SKM-1 treated with dmso at 0.1 percent for 144 hours (cell line): ENCODE results near the gene CD33.

Experiments
- DNase-seq: peaks from one replicate; lab custom pipeline; 2025; ENCODE audit not compliant: unreplicated experiment; lab: John Stamatoyannopoulos, UW

The CD33 gene

GRCh38 chr19:51210191-51210784, 14.6 kb upstream of the CD33 start:
- DNase-seq = no peak

DNA sequence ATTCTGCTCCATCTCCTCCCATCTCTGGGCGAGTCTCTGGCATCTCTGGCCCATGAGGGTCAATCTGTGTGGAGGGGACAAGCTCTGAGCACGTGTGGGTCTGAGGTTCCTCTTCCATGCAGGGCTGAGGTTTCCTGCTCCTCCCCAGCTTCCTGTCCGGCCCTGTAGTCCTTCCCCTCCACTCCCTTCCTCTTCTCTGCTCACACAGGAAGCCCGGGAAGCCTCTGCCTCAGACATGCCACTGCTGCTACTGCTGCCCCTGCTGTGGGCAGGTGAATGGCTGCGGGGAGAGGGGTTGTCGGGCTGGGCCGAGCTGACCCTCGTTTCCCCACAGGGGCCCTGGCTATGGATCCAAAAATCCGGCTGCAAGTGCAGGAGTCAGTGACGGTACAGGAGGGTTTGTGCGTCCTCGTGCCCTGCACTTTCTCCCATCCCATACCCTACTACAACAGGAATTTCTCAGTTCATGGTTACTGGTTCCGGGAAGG, 14.0 kb upstream of the CD33 start:
- DNase-seq = peak; percentile 61

GRCh38 chr19:51211833-51212232, 13.0 kb upstream of the CD33 start:
- no peak for DNase-seq

GRCh38 chr19:51219307-51219706, 5.6 kb upstream of the CD33 start:
- DNase-seq = no peak

- no peak for DNase-seq
Measured at GRCh38 chr19:51219971-51220370, 4.9 kb upstream of the CD33 start.

DNA sequence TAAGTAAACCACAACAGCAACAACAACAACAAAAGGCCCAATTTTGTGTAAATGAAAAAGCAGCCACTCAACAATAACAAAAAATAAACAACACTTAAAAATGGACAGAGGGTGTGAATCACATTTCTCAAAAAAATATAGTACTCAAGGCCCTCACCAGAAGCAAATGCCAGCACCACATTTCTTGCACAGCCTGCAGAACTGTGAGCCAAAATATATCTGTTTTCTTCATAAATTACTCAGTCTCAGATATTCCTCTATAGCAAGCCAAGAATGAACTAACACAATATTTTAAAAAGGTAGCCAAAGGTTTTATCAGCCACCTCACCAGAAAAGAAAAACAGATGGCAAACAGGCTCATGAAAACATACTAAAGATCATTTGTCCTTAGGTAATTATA, 3.9 kb upstream of the CD33 start:
- DNase-seq = no peak

DNA sequence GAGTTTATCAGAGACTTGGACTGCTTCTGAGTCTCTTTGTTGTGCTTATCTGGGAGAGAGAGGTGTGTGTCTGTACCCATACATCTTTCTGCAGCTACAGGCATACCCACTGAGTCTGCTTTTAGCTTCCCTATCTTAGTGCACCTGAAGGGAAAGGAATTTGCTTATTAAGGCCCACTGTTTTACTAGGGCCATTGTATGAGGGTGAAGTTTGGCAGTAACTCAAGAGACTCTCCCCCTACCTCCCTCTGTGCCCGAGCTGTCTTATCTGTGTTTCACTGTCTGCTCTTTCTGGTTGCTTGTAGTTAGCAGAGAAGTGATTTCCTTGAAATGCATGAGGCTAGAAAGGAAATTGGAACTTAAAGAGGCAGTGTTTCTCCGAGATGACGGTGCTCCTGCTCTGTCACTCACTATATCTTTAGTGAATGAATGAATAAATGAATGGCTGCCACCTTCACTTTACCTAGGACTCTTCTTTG, 678 bp upstream of the CD33 start:
- DNase-seq = no peak

DNA sequence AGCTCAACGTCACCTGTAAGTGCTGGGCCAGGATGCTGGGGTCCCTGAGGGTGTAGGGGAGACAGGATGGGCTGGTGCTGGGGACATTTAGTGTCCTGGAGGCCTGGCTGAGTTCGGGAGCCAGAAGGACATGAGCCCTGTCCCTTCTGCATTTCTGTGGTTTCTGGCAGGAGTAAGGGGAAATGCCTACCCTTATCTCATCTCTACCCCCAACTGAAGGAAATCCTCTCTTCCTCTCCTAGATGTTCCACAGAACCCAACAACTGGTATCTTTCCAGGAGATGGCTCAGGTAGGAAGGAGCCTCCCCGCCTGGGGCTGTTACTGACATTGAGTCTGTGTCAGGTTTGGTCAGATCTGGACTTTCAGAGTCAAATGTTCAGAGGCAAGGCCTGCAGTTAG, 1.2 kb downstream of the CD33 start:
- DNase-seq = no peak

GRCh38 chr19:51227326-51227725, 2.4 kb downstream of the CD33 start:
- DNase-seq = no peak

GRCh38 chr19:51227966-51228365, 3.1 kb downstream of the CD33 start:
- DNase-seq = no peak

GRCh38 chr19:51240866-51241265, 16.0 kb downstream of the CD33 start:
- no peak for DNase-seq

DNA sequence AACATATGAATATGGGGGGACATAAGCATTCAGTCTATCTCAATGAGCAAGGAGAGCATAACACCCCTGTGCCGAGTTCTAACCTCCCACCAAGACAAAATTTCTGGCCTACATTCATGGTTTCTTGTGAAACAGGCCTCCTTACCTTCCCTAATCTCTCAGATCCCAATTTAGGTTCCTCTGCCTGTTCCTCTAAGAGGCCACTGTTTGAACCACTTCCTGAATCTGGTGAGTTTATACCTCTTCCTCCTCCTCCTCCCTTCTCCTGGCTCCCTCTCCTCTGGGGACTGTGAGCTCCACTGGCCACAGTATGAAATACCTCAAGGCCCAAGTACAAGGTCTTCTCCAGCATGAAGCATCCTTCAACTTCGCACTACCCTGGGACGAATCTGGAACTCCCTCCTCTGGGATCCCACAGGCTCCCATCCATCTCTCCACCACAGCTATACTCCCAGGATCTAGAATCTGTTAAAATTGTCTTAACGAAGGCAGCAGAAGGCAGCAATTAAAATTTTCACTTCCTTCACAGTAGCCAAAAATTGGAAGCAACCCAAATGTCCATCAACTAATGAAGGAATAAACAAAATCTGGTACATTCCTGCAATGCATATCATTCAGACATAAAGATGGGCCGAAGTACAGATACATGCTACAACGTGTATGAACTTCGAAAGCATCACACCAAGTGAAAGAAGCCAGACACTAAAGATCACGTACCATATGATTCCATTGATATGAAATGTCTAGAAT, 18.2 kb downstream of the CD33 start:
- peak; percentile 40 for DNase-seq

DNA sequence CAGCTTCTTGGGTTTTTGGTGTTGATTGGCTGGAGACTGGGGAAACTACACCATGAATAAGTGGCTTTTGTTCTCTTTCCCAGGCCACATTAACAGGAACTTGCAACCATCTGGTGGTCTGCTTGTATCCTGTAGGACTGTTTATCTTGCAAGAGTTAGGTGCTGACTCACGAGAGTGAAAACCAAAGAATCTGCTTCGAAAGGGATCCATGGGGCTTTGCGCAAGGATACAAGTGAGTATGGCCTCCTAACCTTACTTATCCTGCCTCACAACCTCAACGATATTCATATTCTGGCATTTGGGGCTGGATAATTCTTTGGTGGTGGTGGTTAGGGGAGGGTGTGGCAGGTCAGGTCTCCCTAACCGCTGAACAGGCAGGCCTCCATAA, 21.3 kb downstream of the CD33 start:
- DNase-seq = peak; percentile 62

GRCh38 chr19:51247972-51248590, 23.2 kb downstream of the CD33 start:
- DNase-seq = no peak

DNA sequence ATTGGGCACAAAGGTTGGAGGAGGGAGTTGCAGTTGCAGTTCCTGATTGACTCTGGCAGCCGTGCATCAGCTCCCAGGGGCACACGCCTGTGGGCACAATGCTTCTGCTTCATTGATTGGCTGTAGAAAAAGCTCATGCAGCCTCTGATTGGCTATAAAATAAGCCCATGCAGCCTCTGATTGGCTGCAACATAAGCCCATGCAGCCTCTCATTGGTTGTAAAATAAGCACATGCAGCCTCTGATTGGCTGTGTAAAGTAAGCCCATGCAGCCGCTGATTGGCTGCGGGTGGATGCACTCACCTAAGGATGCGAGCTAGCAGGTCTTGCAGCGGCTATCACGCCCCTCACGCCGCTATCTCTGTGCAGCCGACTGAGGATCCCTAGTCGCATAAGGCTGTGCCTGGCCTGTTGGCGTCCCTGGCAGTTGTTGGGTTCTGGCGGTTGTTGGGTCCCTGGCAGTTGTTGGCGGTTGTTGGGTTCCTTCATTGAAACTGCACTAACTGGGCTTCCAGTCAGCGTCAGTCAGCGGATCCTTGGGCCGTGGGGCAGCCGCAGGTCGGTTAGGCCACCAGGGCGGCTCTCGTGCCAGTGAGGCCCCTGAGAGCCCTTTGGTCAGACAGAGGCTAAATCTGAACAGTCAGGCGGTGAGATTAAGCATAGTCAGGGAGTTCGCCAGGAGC, 26.0 kb downstream of the CD33 start, which contains the start of gene SIGLECL1:
SIGLECL1 (plus strand) TSS at position 295 of the 682 bp plus-strand sequence. CDS start 12,993 bp downstream, outside the sequence.
- DNase-seq = no peak

GRCh38 chr19:51251468-51251820, 26.6 kb downstream of the CD33 start:
- DNase-seq = no peak

GRCh38 chr19:51252306-51253079, 27.6 kb downstream of the CD33 start:
- DNase-seq = no peak

DNA sequence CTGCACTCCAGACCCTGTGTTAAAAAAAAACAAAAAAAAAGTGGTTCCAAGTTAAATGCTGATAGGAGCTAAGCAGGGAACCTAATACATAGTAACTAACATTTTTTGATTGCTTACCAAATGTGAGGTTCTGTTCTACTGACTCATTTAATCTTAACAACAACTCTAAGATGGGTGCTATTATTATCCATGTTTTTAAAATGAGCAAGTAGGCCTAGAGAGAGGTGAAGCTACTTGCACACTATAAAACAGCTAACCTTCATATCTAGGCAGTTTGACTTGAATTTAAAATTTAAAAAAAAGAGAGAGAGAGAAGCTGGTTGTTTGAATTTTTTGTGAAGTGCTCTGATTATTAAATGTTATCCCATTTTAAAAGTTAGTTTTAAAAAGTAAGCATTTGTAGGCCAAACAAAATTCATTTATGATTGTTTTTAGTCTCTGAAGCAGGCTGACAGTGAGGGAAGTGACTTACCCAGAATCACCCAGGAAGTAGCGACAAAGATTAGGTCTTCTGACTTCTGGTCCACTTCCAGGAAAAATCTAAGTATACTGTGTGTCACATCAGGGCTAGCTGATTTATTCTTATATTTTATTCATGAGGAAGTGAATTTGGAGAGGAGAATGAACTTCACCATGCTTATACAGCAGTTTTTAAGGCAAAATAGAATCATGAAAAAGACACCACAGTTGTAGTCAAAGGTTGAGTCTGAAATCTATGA, 28.4 kb downstream of the CD33 start:
- DNase-seq = no peak

DNA sequence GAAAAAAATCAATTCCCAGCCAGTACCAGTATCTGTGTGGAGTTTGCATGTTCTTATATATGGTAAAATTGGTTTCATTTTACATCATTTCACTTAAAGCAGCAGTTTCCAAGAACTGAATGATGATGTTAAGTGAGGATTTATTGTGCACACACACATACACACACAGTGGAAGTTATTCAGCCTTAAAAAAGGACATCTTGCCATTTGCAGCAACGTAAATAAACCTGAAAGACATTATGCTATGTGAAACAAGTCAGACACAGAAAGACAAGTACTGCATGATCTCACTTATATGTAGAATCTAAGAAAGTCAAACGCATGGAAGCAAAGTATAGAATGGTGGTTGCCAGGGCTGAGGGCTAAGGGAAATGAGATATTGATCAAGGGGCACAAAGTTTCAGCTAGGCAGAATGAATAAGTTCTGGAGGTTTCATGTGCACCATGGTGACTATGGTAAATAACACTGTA, 31.3 kb downstream of the CD33 start:
- DNase-seq = no peak

DNA sequence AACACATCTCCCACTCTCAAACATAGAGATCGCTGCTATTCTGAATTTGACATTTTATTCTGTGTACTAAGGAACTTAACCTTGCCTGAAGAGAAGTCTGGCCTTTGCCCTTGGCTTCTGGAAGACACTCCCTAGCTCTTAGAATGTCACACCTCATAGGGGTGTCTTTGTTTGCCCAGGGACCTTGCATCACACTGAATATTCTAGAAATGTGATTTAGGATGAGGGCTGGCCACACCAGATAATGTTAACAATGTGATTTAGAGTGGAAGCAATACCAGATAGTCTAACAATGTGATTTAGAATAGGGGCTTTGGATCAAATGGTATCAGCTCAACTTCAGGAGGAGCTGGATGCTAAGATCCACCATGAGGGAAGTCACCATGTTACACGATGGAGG, 32.6 kb downstream of the CD33 start:
- DNase-seq = no peak
